Stimulated activated CD8-positive, alpha-beta memory T cell treated with anti-CD3 and anti-CD28 coated beads, Interleukin-4, amount 100 ng/mL, for 1 hour (primary cell): ENCODE measurements around the gene GATD1.

Experiments
- DNase-seq, 2 donors: peaks; one replicate each; pipeline ENCODE4 v3.0.0-alpha.2; 2020; ENCODE audit warnings: low read depth in 2 of 2, low spot score in 1 of 2

Gene GATD1

GRCh38 chr11:729492-730074, 47.7 kb downstream of the GATD1 start:
- DNase-seq, result no peak

GRCh38 chr11:728901-729491, 48.3 kb downstream of the GATD1 start:
- no peak for DNase-seq

- DNase-seq, result peak; percentile 62 to 63
Observed at GRCh38 chr11:727859-728748, 49.2 kb downstream of the GATD1 start.

GRCh38 chr11:727281-727701, 50.0 kb downstream of the GATD1 start:
- DNase-seq, result no peak

- peak in 1 of 2 donors; percentile 36 for DNase-seq
Observed at GRCh38 chr11:726278-727220, 50.7 kb downstream of the GATD1 start.

- no peak for DNase-seq
Observed at GRCh38 chr11:725624-726202, 51.6 kb downstream of the GATD1 start.

GRCh38 chr11:724778-725386, 52.4 kb downstream of the GATD1 start:
- no peak for DNase-seq

- DNase-seq, result no peak
Observed at GRCh38 chr11:724049-724777, 53.1 kb downstream of the GATD1 start.

GRCh38 chr11:723120-723883, 54.0 kb downstream of the GATD1 start:
- peak in 1 of 2 donors; percentile 28 for DNase-seq

- DNase-seq, result no peak
Observed at GRCh38 chr11:722346-722811, 54.9 kb downstream of the GATD1 start.

- DNase-seq, result peak in 1 of 2 donors; percentile 21
Observed at GRCh38 chr11:721741-722345, 55.4 kb downstream of the GATD1 start.

- no peak for DNase-seq
Observed at GRCh38 chr11:721247-721740, 56.0 kb downstream of the GATD1 start.

GRCh38 chr11:720642-721246, 56.5 kb downstream of the GATD1 start:
- DNase-seq, result no peak

GRCh38 chr11:720017-720641, 57.2 kb downstream of the GATD1 start:
- no peak for DNase-seq

- no peak for DNase-seq
Observed at GRCh38 chr11:719214-720016, 57.9 kb downstream of the GATD1 start.
